ENCODE results near the gene RAB11FIP3. TPM values are rescaled to one million over a fixed set of nuclear protein-coding genes. Genes with fewer than 3 reads are reported as not detected.
A peak's percentile ranks its signal among the peaks of the same experiment; 100 is the strongest.

The RAB11FIP3 gene
- total RNA-seq, 1 donor from 2014 or later = 81.5 TPM

DNA sequence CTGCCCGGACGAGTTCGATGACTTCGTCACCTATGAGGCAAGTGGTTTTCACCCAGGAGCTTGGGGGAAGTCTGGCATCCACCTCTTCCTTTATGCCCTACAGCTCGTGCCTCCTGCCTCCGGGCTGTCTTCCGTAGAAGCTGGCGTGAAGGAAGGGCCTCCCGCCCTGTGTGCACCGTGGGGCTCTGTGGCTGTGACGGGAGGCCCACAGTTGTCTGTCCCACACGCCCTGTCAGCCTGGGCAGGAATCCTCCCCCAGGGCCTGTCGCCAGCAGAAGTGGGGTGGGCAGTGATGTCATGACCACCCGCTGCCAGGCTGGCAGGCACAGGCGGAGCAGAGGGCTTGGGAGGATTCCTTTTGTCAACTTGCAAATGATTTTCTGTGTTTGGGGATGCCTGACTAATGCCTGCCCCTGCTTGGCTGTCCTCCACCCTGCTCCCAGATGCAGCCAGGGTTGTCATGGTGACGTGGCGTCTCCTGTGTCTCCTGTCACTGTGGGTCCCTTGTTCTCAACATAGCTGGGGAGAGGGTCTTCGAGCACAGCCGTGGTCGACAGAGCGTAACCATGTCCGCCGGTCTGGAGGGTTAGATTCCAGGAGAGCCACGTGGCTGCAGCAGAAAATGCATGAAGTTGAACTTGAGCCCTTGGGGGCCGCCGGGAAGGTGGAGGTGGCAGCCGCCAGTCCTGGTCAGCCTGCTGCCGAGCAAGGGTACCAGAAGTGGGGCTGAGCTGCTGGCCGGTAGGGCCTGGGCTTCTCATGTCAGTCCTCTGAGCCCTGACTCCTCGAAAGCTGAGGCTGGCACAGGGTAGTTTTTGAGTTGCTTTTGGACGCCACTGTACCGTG is 46.1 kb downstream of the RAB11FIP3 start:
- Mint-ChIP-seq H3K4me1 (ENCODE audit: unreplicated experiment) (peaks cover 9% of the 10 kb centered on the region), H3K27ac (ENCODE audit: unreplicated experiment) (no peak overlapping the region), H3K9me3 (ENCODE audit: unreplicated experiment) (no peaks in the 10 kb centered on the region), H3K27me3 (ENCODE audit: unreplicated experiment) (peaks cover 6% of the 10 kb centered on the region), H3K4me3 (ENCODE audit: unreplicated experiment) (no peak overlapping the region), H3K36me3 (ENCODE audit: low read depth, unreplicated experiment) (peaks cover 17% of the 10 kb centered on the region)
- TF ChIP-seq, protein P1, sequence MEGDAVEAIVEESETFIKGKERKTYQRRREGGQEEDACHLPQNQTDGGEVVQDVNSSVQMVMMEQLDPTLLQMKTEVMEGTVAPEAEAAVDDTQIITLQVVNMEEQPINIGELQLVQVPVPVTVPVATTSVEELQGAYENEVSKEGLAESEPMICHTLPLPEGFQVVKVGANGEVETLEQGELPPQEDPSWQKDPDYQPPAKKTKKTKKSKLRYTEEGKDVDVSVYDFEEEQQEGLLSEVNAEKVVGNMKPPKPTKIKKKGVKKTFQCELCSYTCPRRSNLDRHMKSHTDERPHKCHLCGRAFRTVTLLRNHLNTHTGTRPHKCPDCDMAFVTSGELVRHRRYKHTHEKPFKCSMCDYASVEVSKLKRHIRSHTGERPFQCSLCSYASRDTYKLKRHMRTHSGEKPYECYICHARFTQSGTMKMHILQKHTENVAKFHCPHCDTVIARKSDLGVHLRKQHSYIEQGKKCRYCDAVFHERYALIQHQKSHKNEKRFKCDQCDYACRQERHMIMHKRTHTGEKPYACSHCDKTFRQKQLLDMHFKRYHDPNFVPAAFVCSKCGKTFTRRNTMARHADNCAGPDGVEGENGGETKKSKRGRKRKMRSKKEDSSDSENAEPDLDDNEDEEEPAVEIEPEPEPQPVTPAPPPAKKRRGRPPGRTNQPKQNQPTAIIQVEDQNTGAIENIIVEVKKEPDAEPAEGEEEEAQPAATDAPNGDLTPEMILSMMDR (IDR thresholded peaks at IDR 0.05; ENCODE audit: unreplicated experiment) = no peak
- no peak for DNase-seq (ENCODE audit: low spot score)

- DNase-seq (ENCODE audit: low spot score) = no peak
Measured at GRCh38 chr16:472199-472504, 46.7 kb downstream of the RAB11FIP3 start.

DNA sequence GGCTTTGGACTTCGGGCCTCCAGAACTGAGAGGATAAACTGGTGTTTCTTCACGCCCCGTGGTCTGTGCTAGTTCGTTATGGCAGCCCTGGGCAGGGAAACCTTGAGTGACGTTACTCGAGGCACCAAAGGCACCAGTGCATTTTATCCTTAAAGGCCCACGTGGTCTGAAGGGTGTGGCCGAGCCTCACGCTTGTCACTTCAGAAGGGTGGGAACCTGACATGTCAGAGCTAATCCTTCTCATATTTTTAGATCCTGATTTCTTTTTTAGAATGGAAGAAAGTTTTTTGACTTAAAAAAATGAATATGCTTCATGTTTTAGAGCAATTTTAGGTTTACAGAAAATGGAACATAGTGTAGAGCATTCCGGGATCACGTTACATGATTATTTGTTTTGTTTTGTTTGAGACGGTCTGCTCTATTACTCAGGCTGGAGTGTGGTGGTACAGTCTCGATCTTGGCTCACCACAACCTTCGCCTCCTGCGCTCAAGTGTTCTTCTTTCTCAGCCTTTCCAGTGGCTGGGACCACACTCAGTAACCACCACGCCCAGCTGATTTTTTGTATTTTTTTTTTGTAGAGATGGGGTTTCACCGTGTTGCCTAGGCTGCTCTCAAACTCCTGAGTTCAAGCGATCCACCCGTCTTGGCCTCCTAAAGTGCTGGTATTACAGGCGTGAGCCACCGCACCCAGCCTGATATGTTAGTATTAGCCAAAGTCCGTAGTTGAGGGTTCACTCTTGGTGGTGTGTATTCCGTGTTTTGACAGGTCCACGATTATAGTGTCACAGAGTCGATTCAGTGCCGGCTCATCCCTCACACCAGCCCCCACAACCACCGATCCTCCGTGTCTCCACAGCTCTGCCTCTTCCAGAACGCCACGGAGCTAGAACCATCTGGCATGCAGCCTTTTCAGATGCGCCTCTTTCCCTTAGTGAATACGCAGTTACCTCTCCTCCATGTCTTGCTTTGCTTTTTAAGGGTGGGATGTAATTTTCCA is 47.9 kb downstream of the RAB11FIP3 start:
- H3K9me3 Mint-ChIP-seq (ENCODE audit: unreplicated experiment) = no peaks in the 10 kb centered on the region
- peaks cover 17% of the 10 kb centered on the region for H3K36me3 Mint-ChIP-seq (ENCODE audit: low read depth, unreplicated experiment)
- H3K4me1 Mint-ChIP-seq (ENCODE audit: unreplicated experiment) = peaks cover 6% of the 10 kb centered on the region
- H3K27me3 Mint-ChIP-seq (ENCODE audit: unreplicated experiment) = peaks cover 3% of the 10 kb centered on the region
- no peak overlapping the region for H3K27ac Mint-ChIP-seq (ENCODE audit: unreplicated experiment)
- TF ChIP-seq, protein P1 (IDR thresholded peaks at IDR 0.05; ENCODE audit: unreplicated experiment) = no peak
- DNase-seq (ENCODE audit: low spot score) = no peak
- peak overlapping the region; percentile 2 for H3K4me3 Mint-ChIP-seq (ENCODE audit: unreplicated experiment)

More at GRCh38 chr16:472199-472504, 46.7 kb downstream of the RAB11FIP3 start:
- TF ChIP-seq, protein P1 (IDR thresholded peaks at IDR 0.05; ENCODE audit: unreplicated experiment) = no peak
- Mint-ChIP-seq H3K9me3 (ENCODE audit: unreplicated experiment) (no peaks in the 10 kb centered on the region), H3K27ac (ENCODE audit: unreplicated experiment) (no peak overlapping the region), H3K36me3 (ENCODE audit: low read depth, unreplicated experiment) (peaks cover 17% of the 10 kb centered on the region), H3K4me3 (ENCODE audit: unreplicated experiment) (no peak overlapping the region), H3K4me1 (ENCODE audit: unreplicated experiment) (peaks cover 9% of the 10 kb centered on the region), H3K27me3 (ENCODE audit: unreplicated experiment) (peaks cover 4% of the 10 kb centered on the region)

- TF ChIP-seq, protein P1 (IDR thresholded peaks at IDR 0.05; ENCODE audit: unreplicated experiment) = no peak
- peak overlapping the region; percentile 2 for H3K4me3 Mint-ChIP-seq (ENCODE audit: unreplicated experiment)
- H3K4me1 Mint-ChIP-seq (ENCODE audit: unreplicated experiment) = peaks cover 2% of the 10 kb centered on the region
- peaks cover 17% of the 10 kb centered on the region for H3K36me3 Mint-ChIP-seq (ENCODE audit: low read depth, unreplicated experiment)
- no peak for DNase-seq (ENCODE audit: low spot score)
- no peaks in the 10 kb centered on the region for H3K9me3 Mint-ChIP-seq (ENCODE audit: unreplicated experiment)
- H3K27me3 Mint-ChIP-seq (ENCODE audit: unreplicated experiment) = peaks cover 3% of the 10 kb centered on the region
- H3K27ac Mint-ChIP-seq (ENCODE audit: unreplicated experiment) = no peak overlapping the region
Measured at GRCh38 chr16:474420-475122, 49.1 kb downstream of the RAB11FIP3 start.

Measured in endothelial cell (in vitro differentiated cells).